Epithelial cell of esophagus (primary cell): ENCODE measurements around the gene RTL5.

Source experiments
- DNase-seq: peaks from one replicate; pipeline ENCODE4 v3.0.0; 2010; ENCODE audit warnings: low read depth
- H3K4me3 ChIP-seq: 2 replicates; pipeline ENCODE4 v1.5.1; 2011; ENCODE audit warnings: mild to moderate bottlenecking, low read length, control low read depth
- CTCF ChIP-seq: IDR thresholded peaks from 2 replicates; pipeline ENCODE4 v1.5.1; 2011; ENCODE audit warnings: low read depth, mild to moderate bottlenecking, low read length, control low read depth, inconsistent platforms; ENCODE audit not compliant: insufficient read depth; ENCODE audit errors: missing control alignments

RTL5 gene

GRCh38 chrX:72125331-72126047 lies 6.2 kb downstream of the RTL5 start:
- no peak for DNase-seq
- no peak for TF ChIP-seq CTCF
- H3K4me3 ChIP-seq, result no peak overlapping the region

GRCh38 chrX:72124540-72125201 lies 7.0 kb downstream of the RTL5 start:
- no peak for DNase-seq
- no peak overlapping the region for H3K4me3 ChIP-seq
- TF ChIP-seq CTCF, result no peak

- no peak for TF ChIP-seq CTCF
- no peak for DNase-seq
- H3K4me3 ChIP-seq, result no peak overlapping the region
These were observed 8.1 kb downstream of the RTL5 start for GRCh38 chrX:72123471-72124185.

- DNase-seq, result no peak
- H3K4me3 ChIP-seq, result no peak overlapping the region
- no peak for TF ChIP-seq CTCF
These were observed 8.9 kb downstream of the RTL5 start for GRCh38 chrX:72122621-72123337.

GRCh38 chrX:72121383-72121782 lies 10.3 kb downstream of the RTL5 start:
- no peak for TF ChIP-seq CTCF
- H3K4me3 ChIP-seq, result no peak overlapping the region
- peak; percentile 63 for DNase-seq

- TF ChIP-seq CTCF, result no peak
- DNase-seq, result no peak
These were observed 10.9 kb downstream of the RTL5 start for GRCh38 chrX:72120837-72121236.

More at GRCh38 chrX:72120837-72121236, 10.9 kb downstream of the RTL5 start:
- no peak overlapping the region for H3K4me3 ChIP-seq
